ENCODE measurements around the gene PSMD3. TPM values are rescaled to one million over a fixed set of nuclear protein-coding genes. Genes with fewer than 3 reads are reported as not detected.

PSMD3 gene
- total RNA-seq, 1 donor from 2014 or later = 116 TPM

GRCh38 chr17:39938140-39938869, 42.3 kb upstream of the PSMD3 start:
- H3K27ac Mint-ChIP-seq = no peak overlapping the region
- no peak for TF ChIP-seq CTCF (conservative IDR thresholded peaks at IDR 0.05)
- H3K36me3 Mint-ChIP-seq = no peaks in the 10 kb centered on the region
- no peak for DNase-seq (ENCODE audit: extremely low spot score, unreplicated experiment)
- peaks cover 18% of the 10 kb centered on the region for H3K4me1 Mint-ChIP-seq (ENCODE audit: unreplicated experiment)
- H3K4me3 Mint-ChIP-seq = no peak overlapping the region
- H3K9me3 Mint-ChIP-seq = no peaks in the 10 kb centered on the region
- peaks cover 9% of the 10 kb centered on the region for H3K27me3 Mint-ChIP-seq

- no peak for TF ChIP-seq CTCF (conservative IDR thresholded peaks at IDR 0.05)
- no peak for DNase-seq (ENCODE audit: extremely low spot score, unreplicated experiment)
- no peaks in the 10 kb centered on the region for H3K36me3 Mint-ChIP-seq
- H3K27me3 Mint-ChIP-seq = peaks cover 9% of the 10 kb centered on the region
- no peaks in the 10 kb centered on the region for H3K9me3 Mint-ChIP-seq
- no peak overlapping the region for H3K4me3 Mint-ChIP-seq
- H3K27ac Mint-ChIP-seq = no peak overlapping the region
- peaks cover 16% of the 10 kb centered on the region for H3K4me1 Mint-ChIP-seq (ENCODE audit: unreplicated experiment)
These were observed 41.5 kb upstream of the PSMD3 start for GRCh38 chr17:39939106-39939505.

- Mint-ChIP-seq H3K27ac (no peak overlapping the region), H3K27me3 (peaks cover 9% of the 10 kb centered on the region), H3K4me1 (ENCODE audit: unreplicated experiment) (peaks cover 13% of the 10 kb centered on the region), H3K4me3 (no peak overlapping the region), H3K9me3 (no peaks in the 10 kb centered on the region), H3K36me3 (no peaks in the 10 kb centered on the region)
- peak; percentile 67 for TF ChIP-seq CTCF (conservative IDR thresholded peaks at IDR 0.05)
- DNase-seq (ENCODE audit: extremely low spot score, unreplicated experiment) = no peak
These were observed 40.8 kb upstream of the PSMD3 start for GRCh38 chr17:39939588-39940419.

- peaks cover 9% of the 10 kb centered on the region for H3K27me3 Mint-ChIP-seq
- H3K27ac Mint-ChIP-seq = no peak overlapping the region
- H3K4me1 Mint-ChIP-seq (ENCODE audit: unreplicated experiment) = peaks cover 18% of the 10 kb centered on the region
- no peaks in the 10 kb centered on the region for H3K36me3 Mint-ChIP-seq
- DNase-seq (ENCODE audit: extremely low spot score, unreplicated experiment) = no peak
- no peak for TF ChIP-seq CTCF (conservative IDR thresholded peaks at IDR 0.05)
- H3K4me3 Mint-ChIP-seq = no peak overlapping the region
- no peaks in the 10 kb centered on the region for H3K9me3 Mint-ChIP-seq
These were observed 36.8 kb upstream of the PSMD3 start for GRCh38 chr17:39943702-39944392.

GRCh38 chr17:39944393-39944711, 36.3 kb upstream of the PSMD3 start:
- Mint-ChIP-seq H3K4me1 (ENCODE audit: unreplicated experiment) (peaks cover 20% of the 10 kb centered on the region), H3K36me3 (no peaks in the 10 kb centered on the region), H3K27ac (no peak overlapping the region), H3K9me3 (no peaks in the 10 kb centered on the region), H3K27me3 (peaks cover 9% of the 10 kb centered on the region), H3K4me3 (no peak overlapping the region)
- no peak for DNase-seq (ENCODE audit: extremely low spot score, unreplicated experiment)
- no peak for TF ChIP-seq CTCF (conservative IDR thresholded peaks at IDR 0.05)

Data from type B pancreatic cell (in vitro differentiated cells).